HCT116 (cell line): ENCODE measurements around the gene HHATL. TPM values are rescaled to one million over a fixed set of nuclear protein-coding genes. Genes with fewer than 3 reads are reported as not detected.

Experiments
- ATAC-seq: fragments of 200-7000 bp; cut with Tn5 transposase; 2 replicates; pipeline ENCODE4 v1.9.1; 2020; ENCODE audit warnings: mild to moderate bottlenecking, moderate library complexity
- BruUV-seq: library from RNA; stranded (reverse); fragments of 400-500 nt; replicated peaks from 2 replicates; lab custom pipeline; 2021; lab: Mats Ljungman, UMichigan
- CTCF ChIA-PET: fragments of 300-600 bp; sonication (Branson Sonifier 250); formaldehyde crosslinking; loops from one replicate; lab custom pipeline; 2021; ENCODE audit warnings: antibody characterized with exemption; lab: Charles Lee
- POLR2A ChIA-PET: fragments of 300-600, 350-600 bp; sonication (Branson Sonifier 250); formaldehyde crosslinking; loops from one replicate; lab custom pipeline; 2021; ENCODE audit warnings: antibody characterized with exemption; lab: Charles Lee
- RAD21 ChIA-PET, 2 experiments: fragments of 300-600 bp; sonication (Branson Sonifier 250); formaldehyde crosslinking; loops; one replicate each; lab custom pipeline; 2023; ENCODE audit warnings: low total read pairs in 2 of 2; ENCODE audit not compliant: uncharacterized antibody in 2 of 2, unreplicated experiment in 2 of 2, low non-redundant PET in 1 of 2; lab: Charles Lee
- DNase-seq: peaks from one replicate; pipeline ENCODE4 v3.0.0-alpha.2; 2010; ENCODE audit warnings: low read depth, low spot score
- H2AFZ ChIP-seq: fragments of 200-600 bp; shearing (Covaris generic), sonication (generic); 2 replicates; pipeline ENCODE4 v1.6.1; 2017; ENCODE audit warnings: low read depth, mixed run types, mixed read lengths, antibody characterized with exemption, low read length; ENCODE audit not compliant: poor library complexity, severe bottlenecking
- H3K27ac ChIP-seq: 2 replicates; pipeline ENCODE4 v1.5.1; 2012; ENCODE audit warnings: low read depth, low read length
- H3K27me3 ChIP-seq: fragments of 200-600 bp; sonication (generic); 2 replicates; pipeline ENCODE4 v1.6.1; 2016; ENCODE audit warnings: mixed run types, low read length, mixed read lengths; ENCODE audit not compliant: insufficient read depth
- H3K36me3 ChIP-seq, 2 experiments: fragments of 200-500 bp in 1 of 2; fragments of 200-600 bp in 1 of 2; sonication (Bioruptor generic) in 1 of 2; sonication (generic) in 1 of 2; 2 replicates each; pipeline versions ENCODE4 v1.5.1 to v1.6.1; 2014 to 2016; ENCODE audit warnings: low read length in 2 of 2, inconsistent platforms in 1 of 2, mixed read lengths in 1 of 2, mixed run types in 1 of 2; ENCODE audit not compliant: insufficient read depth in 2 of 2, control insufficient read depth in 1 of 2
- H3K4me1 ChIP-seq, 2 experiments: fragments of 200-600 bp in 1 of 2; sonication (generic) in 1 of 2; 2 replicates each; pipeline versions ENCODE4 v1.5.1 to v1.6.1; 2012 to 2017; ENCODE audit warnings: low read length in 2 of 2, inconsistent platforms in 1 of 2, mild to moderate bottlenecking in 1 of 2, mixed read lengths in 1 of 2, mixed run types in 1 of 2, moderate library complexity in 1 of 2; ENCODE audit not compliant: insufficient read depth in 2 of 2, control insufficient read depth in 1 of 2
- H3K4me2 ChIP-seq: fragments of 200-600 bp; sonication (generic); 2 replicates; pipeline ENCODE4 v1.6.1; 2017; ENCODE audit warnings: mixed run types, low read length, mixed read lengths
- H3K4me3 ChIP-seq, 2 experiments: fragments of 200-600 bp in 1 of 2; sonication (generic) in 1 of 2; replicated peaks in 1 of 2; 2 replicates each; pipeline ENCODE4 v1.5.1; 2011 to 2016; ENCODE audit warnings: low read length in 2 of 2, control low read depth in 1 of 2, low read depth in 1 of 2, mild to moderate bottlenecking in 1 of 2, mixed read lengths in 1 of 2, mixed run types in 1 of 2
- H3K79me2 ChIP-seq: fragments of 200-600 bp; sonication (generic); 2 replicates; pipeline ENCODE4 v1.6.1; 2017; ENCODE audit warnings: mild to moderate bottlenecking, mixed run types, low read length, moderate library complexity, mixed read lengths; ENCODE audit not compliant: insufficient read depth
- H3K9ac ChIP-seq: fragments of 200-600 bp; sonication (generic); 2 replicates; pipeline ENCODE4 v1.6.1; 2016; ENCODE audit warnings: low read length, mixed read lengths
- H3K9me2 ChIP-seq: fragments of 200-600 bp; sonication (generic), shearing (Covaris generic); 2 replicates; pipeline ENCODE4 v1.6.1; 2017; ENCODE audit warnings: mixed run types, mild to moderate bottlenecking, moderate library complexity; ENCODE audit not compliant: insufficient read depth
- H3K9me3 ChIP-seq, 2 experiments: fragments of 200-500 bp in 1 of 2; fragments of 200-600 bp in 1 of 2; sonication (Bioruptor generic) in 1 of 2; sonication (generic) in 1 of 2; 2 replicates each; pipeline ENCODE4 v1.6.1; 2014 to 2017; ENCODE audit warnings: low read length in 2 of 2, mixed read lengths in 2 of 2, inconsistent platforms in 1 of 2, low read depth in 1 of 2, mild to moderate bottlenecking in 1 of 2, mixed run types in 1 of 2, moderate library complexity in 1 of 2; ENCODE audit not compliant: control insufficient read depth in 1 of 2, insufficient read depth in 1 of 2
- H4K20me1 ChIP-seq: fragments of 200-600 bp; sonication (generic), shearing (Covaris generic); 2 replicates; pipeline ENCODE4 v1.6.1; 2017; ENCODE audit warnings: mixed run types, mild to moderate bottlenecking, moderate library complexity; ENCODE audit not compliant: insufficient read depth
- CEBPB ChIP-seq: IDR thresholded peaks from 2 replicates; pipeline ENCODE4 v1.6.1; 2012; ENCODE audit warnings: low read depth
- CTCF ChIP-seq, 3 experiments: fragments of 200-600 bp in 1 of 3; sonication (generic) in 1 of 3; IDR thresholded peaks in 2 of 3; conservative IDR thresholded peaks in 1 of 3; 2 replicates each; pipeline ENCODE4 v1.5.1; 2012 to 2017; ENCODE audit warnings: low read depth in 2 of 3, low read length in 2 of 3, antibody characterized with exemption in 1 of 3, borderline replicate concordance in 1 of 3, control low read depth in 1 of 3, mild to moderate bottlenecking in 1 of 3, mixed read lengths in 1 of 3, mixed run types in 1 of 3, moderate library complexity in 1 of 3; ENCODE audit not compliant: insufficient read depth in 1 of 3
- EGR1 ChIP-seq: IDR thresholded peaks from 2 replicates; pipeline ENCODE4 v1.6.1; 2012; ENCODE audit warnings: low read depth
- ELF1 ChIP-seq: IDR thresholded peaks from 2 replicates; pipeline ENCODE4 v1.6.1; 2012; ENCODE audit warnings: low read depth, borderline replicate concordance
- EZH2 ChIP-seq: fragments of 200-600 bp; sonication (generic); IDR thresholded peaks from 2 replicates; pipeline ENCODE4 v1.6.1; 2017; ENCODE audit warnings: antibody characterized with exemption, mixed run types
- EZH2phosphoT487 ChIP-seq: fragments of 200-600 bp; IDR thresholded peaks from 2 replicates; pipeline ENCODE4 v1.6.1; 2018; ENCODE audit warnings: antibody characterized with exemption, borderline replicate concordance
- FOSL1 ChIP-seq: IDR thresholded peaks from 2 replicates; pipeline ENCODE4 v1.6.1; 2012; ENCODE audit warnings: low read depth
- MAX ChIP-seq: IDR thresholded peaks from 2 replicates; pipeline ENCODE4 v1.6.1; 2012
- POLR2A ChIP-seq: IDR thresholded peaks from 2 replicates; pipeline ENCODE4 v1.7.0; 2011; ENCODE audit warnings: borderline replicate concordance; ENCODE audit not compliant: insufficient read depth, insufficient read length; ENCODE audit errors: extremely low read depth
- POLR2AphosphoS5 ChIP-seq: IDR thresholded peaks from 2 replicates; pipeline ENCODE4 v1.6.1; 2011; ENCODE audit warnings: mild to moderate bottlenecking, low read depth, low read length, moderate library complexity
- REST ChIP-seq: IDR thresholded peaks from 2 replicates; pipeline ENCODE4 v1.6.1; 2012; ENCODE audit warnings: low read depth
- SIN3A ChIP-seq: IDR thresholded peaks from 2 replicates; pipeline ENCODE4 v1.6.1; 2012; ENCODE audit warnings: low read depth
- SP1 ChIP-seq: IDR thresholded peaks from 2 replicates; pipeline ENCODE4 v1.6.1; 2012; ENCODE audit warnings: low read depth
- ZBTB33 ChIP-seq: IDR thresholded peaks from 2 replicates; pipeline ENCODE4 v1.6.1; 2011; ENCODE audit warnings: mild to moderate bottlenecking, low read length, moderate library complexity; ENCODE audit not compliant: insufficient replicate concordance; ENCODE audit errors: extremely low read depth
- ZFX ChIP-seq: fragments of 450-650 bp; IDR thresholded peaks from 2 replicates; pipeline ENCODE4 v1.6.1; 2017
- intact Hi-C: fragments of 100-400 bp; cut with micrococcal nuclease; formaldehyde crosslinking; loops from 2 replicates; pipeline ENCODE4 v1.10.0; 2022
- total RNA-seq: library from RNA; stranded (reverse); gene quantifications from one replicate; pipeline ENCODE4 v1.2.1, GENCODE V29; 2021; ENCODE audit not compliant: unreplicated experiment

HHATL gene
- total RNA-seq, 1 experiment from 2014 or later: 0.52 TPM

- peaks cover 10 to 16% of the 10 kb centered on the region in 2 experiments; a peak in 3 of 4 replicates for H3K4me1 ChIP-seq
- H3K27ac ChIP-seq: no peak overlapping the region
- no peak overlapping the region for H3K4me2 ChIP-seq
- no peaks in the 10 kb centered on the region for H4K20me1 ChIP-seq
- intact Hi-C loops: no loop called here
- H3K79me2 ChIP-seq: no peaks in the 10 kb centered on the region
- no TSS peak for BruUV-seq
- H3K9me3 ChIP-seq: no peaks in the 10 kb centered on the region
- no peak for DNase-seq
- ChIA-PET POLR2A (no interaction called here), RAD21 (no interaction called here), CTCF (interaction anchor here (1.7 kb wide), 1 partner anchor 84 kb away, joined by 6 read pairs; no protein-coding TSS in a partner anchor)
- H2AFZ ChIP-seq: no peak overlapping the region
- no peak for TF ChIP-seq FOSL1
- no peak for TF ChIP-seq SP1
- no peak for TF ChIP-seq CEBPB
- no peak for TF ChIP-seq POLR2AphosphoS5
- no peak for TF ChIP-seq REST
- TF ChIP-seq MAX: no peak
- no peak for TF ChIP-seq ELF1
- TF ChIP-seq SIN3A: no peak
- no peak for TF ChIP-seq CTCF (IDR thresholded peaks at IDR 0.05 in 2 of 3, conservative IDR thresholded peaks at IDR 0.05 in 1 of 3; ENCODE audit: borderline replicate concordance in 1 of 3, insufficient read depth in 1 of 3, low read depth in 2 of 3, low read length in 2 of 3)
- no peak for TF ChIP-seq EGR1
- no peak for TF ChIP-seq ZBTB33
- TF ChIP-seq EZH2: no peak
- TF ChIP-seq ZFX: no peak
- TF ChIP-seq POLR2A: no peak
- TF ChIP-seq EZH2phosphoT487: no peak
- no peak overlapping the region for H3K9ac ChIP-seq
- no peak for ATAC-seq
- no peaks in the 10 kb centered on the region for H3K27me3 ChIP-seq
- H3K36me3 ChIP-seq: 0 out of 4 replicates have a peak, but pooled peaks cover 0 to 3% of the 10 kb centered on the region in 2 experiments
- no peak overlapping the region for H3K4me3 ChIP-seq
- no peaks in the 10 kb centered on the region for H3K9me2 ChIP-seq
Observed at GRCh38 chr3:42660131-42660715, 42.4 kb downstream of the HHATL start.
